HG02970 (cell line): Measurements from ENCODE around the gene KDM1A.

Experiments
- ATAC-seq: cut with Tn5 transposase; IDR thresholded peaks from one replicate; pipeline ENCODE4 v1.9.1; 2021; ENCODE audit warnings: mild to moderate bottlenecking, moderate library complexity, moderate number of reproducible peaks; ENCODE audit not compliant: unreplicated experiment, low FRiP score

KDM1A gene

GRCh38 chr1:23102289-23102688 lies 83.0 kb downstream of the KDM1A start:
- no peak for ATAC-seq

GRCh38 chr1:23103001-23103889 lies 84.0 kb downstream of the KDM1A start:
- no peak for ATAC-seq

GRCh38 chr1:23108918-23109533 lies 89.8 kb downstream of the KDM1A start:
- no peak for ATAC-seq

DNA sequence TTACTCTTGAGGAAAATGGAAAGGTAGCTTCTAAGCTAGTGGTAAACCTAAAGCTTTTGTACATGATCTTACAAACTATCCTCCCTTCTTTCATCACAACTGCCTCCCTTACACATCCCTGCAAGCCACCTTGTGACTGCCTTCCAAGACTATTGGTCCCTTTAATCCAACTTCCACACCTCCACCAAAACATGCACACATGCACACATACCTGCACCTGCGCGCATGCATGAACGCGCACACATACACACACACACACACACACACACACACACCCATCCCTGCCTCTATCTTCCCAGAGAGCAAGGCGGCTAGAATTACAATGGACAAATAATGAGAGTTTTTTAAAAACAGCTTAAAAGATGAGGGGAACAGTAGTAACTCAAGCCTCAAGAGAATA lies 91.1 kb downstream of the KDM1A start:
- ATAC-seq = no peak

GRCh38 chr1:23111600-23112535 lies 92.6 kb downstream of the KDM1A start:
- no peak for ATAC-seq

DNA sequence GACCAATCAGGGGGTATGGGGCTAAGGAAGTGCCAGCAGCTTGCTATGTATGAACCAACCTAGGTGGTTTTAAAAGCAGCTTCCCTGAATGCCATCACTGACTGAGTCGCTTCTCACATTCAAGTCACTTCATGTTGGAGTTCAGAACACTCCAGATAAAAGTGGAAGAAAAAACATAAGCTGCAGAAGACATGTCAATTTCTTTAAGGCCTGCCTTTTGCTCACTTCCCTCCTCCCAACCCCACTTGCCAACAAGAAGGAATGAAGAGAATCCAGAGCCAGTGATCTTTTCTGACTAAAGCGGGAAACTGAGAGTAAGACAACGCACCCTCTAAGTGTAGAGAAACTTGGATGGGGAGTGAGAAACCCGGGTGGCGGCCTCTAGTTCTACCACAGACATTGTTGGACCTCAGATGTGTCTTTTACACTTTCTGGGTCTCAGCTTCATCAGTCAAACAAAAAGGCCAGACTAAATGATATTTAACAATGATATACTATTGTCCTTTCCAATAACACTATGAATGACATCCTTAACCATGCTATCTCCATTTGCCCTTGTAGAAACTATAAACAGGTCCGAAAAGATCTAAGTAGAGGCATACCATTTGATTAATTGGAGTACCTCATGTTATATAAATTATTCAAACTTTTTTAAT lies 95.3 kb downstream of the KDM1A start:
- ATAC-seq = no peak

DNA sequence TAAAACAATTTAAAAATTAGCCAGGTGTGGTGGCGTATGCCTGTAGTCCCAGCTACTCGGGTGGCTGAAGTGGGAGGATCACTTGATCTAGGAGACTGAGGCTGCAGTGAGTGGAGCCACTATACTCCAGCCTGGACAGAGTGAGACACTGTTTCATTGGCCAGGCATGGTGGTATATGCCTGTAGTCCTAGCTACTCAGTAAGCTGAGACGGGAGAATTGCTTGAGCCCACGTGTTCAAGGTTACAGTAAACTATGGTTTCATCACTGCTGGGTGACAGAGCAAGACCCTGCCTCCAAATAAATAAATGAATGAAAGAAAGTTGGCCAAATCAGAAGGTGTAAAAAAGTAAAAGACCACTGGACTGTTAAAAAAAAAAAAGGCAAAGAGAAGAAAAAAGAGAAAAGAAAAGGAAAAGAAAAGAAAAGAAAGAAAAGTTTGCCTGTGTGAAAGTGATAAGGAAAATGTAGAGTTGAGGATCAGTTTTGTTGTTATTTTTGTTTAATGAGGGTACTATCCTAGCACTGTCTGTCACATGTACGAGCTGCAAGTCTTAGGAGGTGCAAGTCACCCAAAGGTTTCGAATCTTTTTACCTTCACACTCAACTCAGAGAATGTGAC lies 97.1 kb downstream of the KDM1A start:
- no peak for ATAC-seq

DNA sequence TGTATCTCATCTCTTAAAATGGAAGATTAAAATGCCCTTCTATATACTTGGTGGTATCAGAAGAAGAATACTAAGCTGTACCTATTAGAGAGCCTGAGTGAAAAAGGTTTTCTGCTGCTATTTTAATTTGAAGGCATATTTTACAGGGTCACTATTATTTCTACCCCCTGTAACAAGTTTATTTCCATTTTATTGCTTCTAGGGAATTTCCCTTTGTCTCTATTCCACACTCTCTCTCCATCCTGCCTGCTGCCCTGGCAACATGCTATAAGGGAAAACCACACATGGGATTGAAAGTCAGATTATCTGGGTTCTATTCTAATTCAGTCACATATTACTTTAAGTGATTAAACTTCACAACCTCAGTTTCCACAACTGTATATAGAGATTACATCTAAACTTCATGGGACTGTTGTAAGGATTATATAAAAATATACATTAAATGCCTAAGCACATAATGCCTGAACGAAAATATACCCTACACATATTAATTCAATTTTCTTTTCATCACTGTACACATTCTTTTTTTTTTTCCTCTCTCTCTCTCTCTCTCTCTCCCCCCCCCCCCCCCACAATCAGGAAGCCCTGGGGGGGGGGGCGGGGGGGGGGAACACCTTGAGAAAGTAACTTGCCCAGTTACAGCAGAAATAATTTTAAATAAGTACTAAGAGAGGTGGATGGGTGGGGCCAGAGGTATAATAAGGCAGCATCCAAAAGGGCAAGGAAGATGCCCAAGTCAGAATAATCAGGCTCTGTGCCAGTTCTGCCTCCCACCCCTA lies 97.8 kb downstream of the KDM1A start:
- ATAC-seq = no peak

DNA sequence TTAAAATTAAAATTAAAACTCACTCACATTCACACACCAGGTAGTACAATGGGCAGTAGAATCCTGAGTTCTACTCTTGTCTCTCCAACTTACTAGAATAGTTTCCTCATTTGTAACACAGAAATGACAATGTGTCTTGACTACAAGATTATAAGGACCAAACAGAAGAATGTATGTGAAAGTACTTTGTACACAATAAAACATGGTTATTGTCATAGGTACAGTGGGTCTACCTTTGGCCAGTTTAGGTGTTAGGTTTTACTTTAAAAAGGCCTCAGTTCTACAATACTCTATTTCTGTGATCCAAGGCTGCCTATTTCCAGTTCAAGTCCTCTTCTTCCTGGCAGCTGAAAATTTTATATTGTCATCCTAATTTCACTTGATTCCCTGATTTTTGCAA lies 99.1 kb downstream of the KDM1A start:
- ATAC-seq = no peak

GRCh38 chr1:23118957-23119792 lies 99.9 kb downstream of the KDM1A start:
- ATAC-seq = no peak

DNA sequence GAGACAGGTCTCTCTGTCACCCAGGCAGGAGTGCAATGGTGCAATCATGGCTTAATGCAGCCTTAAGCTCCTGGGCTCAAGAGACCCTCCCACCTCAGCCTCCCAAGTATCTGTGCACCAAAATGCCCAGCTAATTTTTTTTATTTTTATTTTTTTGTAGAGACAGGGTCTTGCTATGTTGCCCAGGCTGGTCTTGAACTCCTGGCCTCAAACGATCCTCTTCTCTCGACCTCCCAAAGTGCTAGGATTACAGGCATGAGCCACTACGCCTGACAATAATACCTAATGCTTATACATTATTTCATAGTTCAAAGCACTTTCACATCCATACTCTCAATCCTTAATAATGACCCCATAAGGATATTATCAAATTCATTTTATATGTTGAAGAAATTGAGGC lies 101.1 kb downstream of the KDM1A start:
- ATAC-seq = no peak

DNA sequence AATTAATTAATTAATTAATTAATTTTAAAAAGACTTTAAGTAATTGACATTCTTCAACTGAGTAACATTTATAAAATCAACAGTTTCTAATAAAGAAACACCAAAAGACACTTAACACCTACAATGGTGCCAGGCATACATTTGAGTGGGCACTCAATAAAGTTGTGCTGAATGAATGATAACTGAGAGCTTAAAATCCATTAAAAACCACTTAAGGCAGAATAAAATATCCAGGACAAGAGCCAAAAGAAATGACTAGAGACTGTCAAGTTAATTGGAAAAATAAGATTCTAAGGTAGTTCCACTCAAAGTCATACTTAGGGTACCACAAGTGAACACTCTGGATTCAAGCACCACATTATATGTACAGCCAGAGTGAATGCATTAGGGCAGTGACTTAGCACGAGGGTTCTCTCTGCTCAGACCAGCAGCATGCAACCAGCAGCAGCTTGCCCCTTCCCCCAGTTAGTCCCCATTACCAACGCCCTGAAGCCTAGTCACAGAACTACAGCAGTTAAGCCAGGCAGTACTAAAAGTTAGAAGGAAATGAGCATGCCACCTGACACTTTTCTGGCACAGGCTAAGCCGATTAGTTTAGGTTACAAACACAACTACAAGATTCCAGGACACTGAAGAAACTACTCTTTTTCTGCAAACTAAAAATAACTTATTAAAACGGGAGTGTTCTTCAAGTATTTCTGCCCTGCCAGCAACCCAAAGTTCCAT lies 102.9 kb downstream of the KDM1A start:
- ATAC-seq = no peak

DNA sequence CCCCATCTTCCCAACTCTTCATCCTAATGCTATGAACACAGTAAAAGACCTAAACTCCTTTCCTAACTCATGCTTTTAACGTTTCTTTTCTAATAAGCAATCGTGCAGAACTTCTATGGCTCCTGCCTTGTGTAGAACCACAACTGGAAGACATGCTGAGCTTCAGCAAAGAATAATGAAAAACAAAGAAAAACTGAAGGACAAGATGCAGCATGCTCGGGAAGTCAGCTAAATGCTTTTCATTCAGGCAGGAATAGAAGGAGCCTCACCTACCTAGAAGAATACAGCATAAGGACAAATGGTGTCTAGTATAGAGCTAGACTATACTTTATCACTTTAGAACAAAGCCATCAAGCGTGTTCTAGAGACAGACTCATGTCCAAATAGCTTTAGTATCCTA lies 103.5 kb downstream of the KDM1A start:
- no peak for ATAC-seq

GRCh38 chr1:23123528-23123927 lies 104.3 kb downstream of the KDM1A start:
- ATAC-seq = no peak

- ATAC-seq = no peak
Measured at GRCh38 chr1:23124259-23125026, 105.2 kb downstream of the KDM1A start.

DNA sequence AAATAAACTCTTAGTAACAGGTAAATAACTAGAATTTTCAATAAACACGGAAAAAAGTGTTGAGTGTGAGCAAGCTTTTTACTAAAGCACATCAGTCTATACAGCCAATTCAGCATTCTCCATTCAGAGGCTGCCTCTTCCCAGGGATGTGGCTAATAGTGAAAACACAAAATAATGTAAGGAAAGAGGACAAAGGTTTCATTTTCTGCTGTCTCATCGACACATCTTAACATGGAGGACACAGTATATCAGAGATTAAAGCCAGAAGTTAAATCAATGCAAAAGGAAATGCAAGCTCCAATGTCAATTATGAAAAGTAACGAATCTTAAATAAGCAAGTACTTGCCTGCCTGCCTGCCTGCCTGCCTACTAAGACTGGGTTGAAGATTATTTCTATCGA lies 106.2 kb downstream of the KDM1A start:
- ATAC-seq = no peak

DNA sequence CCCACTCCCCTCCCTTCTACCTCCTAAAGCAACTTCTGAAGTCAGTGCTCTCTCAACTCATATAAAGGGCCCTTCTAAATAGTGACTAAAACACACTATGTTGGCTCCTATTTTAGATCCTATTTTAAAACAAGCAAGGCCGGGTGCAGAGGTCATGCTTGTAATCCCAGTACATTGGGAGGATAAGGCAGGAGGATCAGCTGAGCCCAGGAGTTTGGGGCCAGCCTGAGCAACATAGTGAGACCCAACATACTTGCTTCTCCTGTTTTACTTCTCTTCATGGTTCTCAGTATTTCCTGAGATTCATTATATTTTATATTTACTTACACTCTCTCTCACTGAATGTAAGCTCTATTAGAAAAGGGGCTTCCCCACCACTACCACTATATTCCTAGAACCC lies 106.9 kb downstream of the KDM1A start:
- no peak for ATAC-seq
